K562 (cell line): Measurements from ENCODE around the gene CIAO2B. TPM values are rescaled to one million over a fixed set of nuclear protein-coding genes. Genes with fewer than 3 reads are reported as not detected.

Experiments
- ATAC-seq: fragments of 200-7000 bp; cut with Tn5 transposase; 3 replicates; pipeline ENCODE4 v1.9.1; 2020; ENCODE audit warnings: moderate library complexity
- BruUV-seq: library from RNA; stranded (reverse); fragments of 400-500 nt; replicated peaks from 2 replicates; lab custom pipeline; 2021; lab: Mats Ljungman, UMichigan
- CTCF ChIA-PET: fragments of 300-600 bp; formaldehyde crosslinking; extraction: SDS; loops from one replicate; lab custom pipeline; 2021; ENCODE audit warnings: low intra/inter-chr PET ratio; lab: Yijun Ruan, JAX
- POLR2A ChIA-PET: fragments of 300-600, 350-650 bp; sonication (Branson Sonifier 250); formaldehyde crosslinking; extraction: SDS; loops from one replicate; lab custom pipeline; 2021; ENCODE audit warnings: antibody characterized with exemption, inconsistent platforms; lab: Yijun Ruan, JAX
- DNase-seq, 4 experiments: peaks; one replicate each; pipeline versions ENCODE4 v3.0.0 to v3.0.0-alpha.2; 2011 to 2018; ENCODE audit warnings: low spot score in 3 of 4, mixed read lengths in 3 of 4; ENCODE audit errors: extremely low read depth in 1 of 4
- FAIRE-seq: peaks from 2 replicates; lab custom pipeline; 2011; peaks lifted over from hg19 to GRCh38; lab: Jason Lieb, UNC
- H2AFZ ChIP-seq: 2 replicates; pipeline ENCODE4 v1.6.0; 2011; ENCODE audit warnings: low read depth, low read length, control low read depth, inconsistent platforms
- H3K27ac ChIP-seq: fragments of 200-600 bp; 3 replicates; pipeline ENCODE4 v1.8.0; 2011; ENCODE audit warnings: low read depth, mild to moderate bottlenecking, control low read depth, inconsistent platforms, low read length, moderate library complexity, mixed read lengths; ENCODE audit errors: extremely low read depth
- H3K27me3 ChIP-seq, 2 experiments: fragments of 300-600 bp in 1 of 2; 2 replicates in 1 of 2; 3 replicates in 1 of 2; pipeline versions ENCODE4 v1.6.0 to v1.8.0; 2011; ENCODE audit warnings: inconsistent platforms in 2 of 2, low read length in 2 of 2, mild to moderate bottlenecking in 1 of 2, mixed read lengths in 1 of 2, moderate library complexity in 1 of 2; ENCODE audit not compliant: control insufficient read depth in 2 of 2, insufficient read depth in 2 of 2
- H3K36me3 ChIP-seq: fragments of 300-600 bp; 3 replicates; pipeline ENCODE4 v1.8.0; 2011; ENCODE audit warnings: mild to moderate bottlenecking, low read length, inconsistent platforms; ENCODE audit not compliant: control insufficient read depth, insufficient read depth
- H3K4me1 ChIP-seq, 2 experiments: fragments of 200-600 bp in 1 of 2; replicated peaks in 1 of 2; 2 replicates in 1 of 2; 3 replicates in 1 of 2; pipeline versions ENCODE4 v1.5.1 to v1.8.0; 2011; ENCODE audit warnings: inconsistent platforms in 2 of 2, low read length in 2 of 2, mild to moderate bottlenecking in 1 of 2, mixed read lengths in 1 of 2, moderate library complexity in 1 of 2; ENCODE audit not compliant: control insufficient read depth in 2 of 2, insufficient read depth in 2 of 2
- H3K4me2 ChIP-seq: 2 replicates; pipeline ENCODE4 v1.6.1; 2011; ENCODE audit warnings: low read length, control low read depth, inconsistent platforms, mixed read lengths; ENCODE audit not compliant: insufficient read depth
- H3K4me3 ChIP-seq: fragments of 200-600 bp; sonication (generic), shearing (Covaris generic); 2 replicates; pipeline ENCODE4 v1.5.1; 2016; ENCODE audit warnings: control low read depth, inconsistent platforms
- H3K79me2 ChIP-seq: fragments of 200-600 bp; 3 replicates; pipeline ENCODE4 v1.8.0; 2011; ENCODE audit warnings: low read length, inconsistent platforms; ENCODE audit not compliant: control insufficient read depth, insufficient read depth
- H3K9ac ChIP-seq, 2 experiments: 2 replicates each; pipeline versions ENCODE4 v1.6.0 to v1.6.1; 2011; ENCODE audit warnings: low read depth in 2 of 2, low read length in 2 of 2, control low read depth in 1 of 2, inconsistent platforms in 1 of 2, mild to moderate bottlenecking in 1 of 2, mixed read lengths in 1 of 2; ENCODE audit not compliant: insufficient read depth in 1 of 2
- H3K9me1 ChIP-seq: one replicate; pipeline ENCODE4 v1.6.0; 2011; ENCODE audit warnings: inconsistent platforms, mild to moderate bottlenecking, low read length, moderate library complexity; ENCODE audit not compliant: control insufficient read depth, insufficient read depth
- H3K9me3 ChIP-seq: replicated peaks from 2 replicates; pipeline ENCODE4 v1.5.1; 2011; ENCODE audit warnings: low read depth, low read length, inconsistent platforms; ENCODE audit not compliant: control insufficient read depth, insufficient read depth
- H4K20me1 ChIP-seq: replicated peaks from 2 replicates; pipeline ENCODE4 v1.6.1; 2011; ENCODE audit warnings: low read length, inconsistent platforms, mixed read lengths; ENCODE audit not compliant: control insufficient read depth, insufficient read depth
- CBFA2T2 ChIP-seq: fragments of 450-650 bp; conservative IDR thresholded peaks from 2 replicates; pipeline ENCODE4 v1.6.1; 2017; ENCODE audit warnings: mild to moderate bottlenecking
- CBFA2T3 ChIP-seq: fragments of 450-650 bp; IDR thresholded peaks from 2 replicates; pipeline ENCODE4 v1.6.1; 2017
- CEBPG ChIP-seq, 3 experiments: fragments of 200-800 bp in 1 of 3; sonication (Bioruptor generic) in 1 of 3; sonication (generic) in 1 of 3; formaldehyde crosslinking in 1 of 3; IDR thresholded peaks in 2 of 3; conservative IDR thresholded peaks in 1 of 3; 2 replicates each; pipeline versions ENCODE4 v1.6.1 to v1.8.0; 2016 to 2022; ENCODE audit warnings: missing compliant biosample characterization in 2 of 3, missing genetic modification characterization in 2 of 3, mild to moderate bottlenecking in 1 of 3, missing genetic modification reagents in 1 of 3
- EGR1 ChIP-seq: fragments of 450-650 bp; conservative IDR thresholded peaks from 2 replicates; pipeline ENCODE4 v1.6.1; 2017; ENCODE audit warnings: mild to moderate bottlenecking
- FOXP4 ChIP-seq: sonication (generic); formaldehyde crosslinking; IDR thresholded peaks from 2 replicates; pipeline ENCODE4 v1.8.0; 2022; ENCODE audit warnings: mild to moderate bottlenecking, missing genetic modification reagents, borderline replicate concordance
- KDM1A ChIP-seq, 2 experiments: fragments of 450-650 bp; IDR thresholded peaks; 2 replicates each; pipeline ENCODE4 v1.6.1; 2016; ENCODE audit warnings: mild to moderate bottlenecking in 2 of 2
- NFE2L1 ChIP-seq: fragments of 450-650 bp; IDR thresholded peaks from 2 replicates; pipeline ENCODE4 v1.6.1; 2016; ENCODE audit warnings: missing genetic modification characterization, low read depth, mild to moderate bottlenecking, missing compliant biosample characterization, moderate library complexity, borderline replicate concordance
- PML ChIP-seq: IDR thresholded peaks from 2 replicates; pipeline ENCODE4 v1.6.1; 2012; ENCODE audit warnings: low read length, inconsistent platforms
- POLR2A ChIP-seq: fragments of 450-650 bp; conservative IDR thresholded peaks from 2 replicates; pipeline ENCODE4 v1.6.1; 2016
- SUPT5H ChIP-seq: fragments of 450-650 bp; IDR thresholded peaks from 2 replicates; pipeline ENCODE4 v1.6.1; 2016
- TBP ChIP-seq: optimal IDR thresholded peaks from 2 replicates; pipeline ENCODE3; 2011; ENCODE audit warnings: low read depth, low read length, improper control_type of control experiment
- TSC22D4 ChIP-seq: fragments of 450-650 bp; IDR thresholded peaks from 2 replicates; pipeline ENCODE4 v1.6.1; 2016; ENCODE audit warnings: missing genetic modification characterization, missing biosample characterization, control low read depth
- ZNF143 ChIP-seq: sonication (generic); formaldehyde crosslinking; IDR thresholded peaks from 2 replicates; pipeline ENCODE4 v1.9.0; 2022; ENCODE audit warnings: mild to moderate bottlenecking, missing genetic modification reagents
- WGBS: fragments of 100-300 bp; shearing (Covaris generic); methylation state at CpG from one replicate; pipeline ENCODE4 v1.1.6; 2016; ENCODE audit warnings: low coverage, mixed read lengths; ENCODE audit not compliant: insufficient coverage; ENCODE audit errors: missing lambda C conversion rate; 5-methylcytosine and 5-hydroxymethylcytosine counted together
- in situ Hi-C: fragments of 300-500 bp; cut with MboI; formaldehyde crosslinking; loops from 4 replicates; pipeline ENCODE4 v1.15.0; 2018; ENCODE audit warnings: inconsistent platforms, mixed read lengths
- intact Hi-C: fragments of 100-400 bp; cut with micrococcal nuclease; formaldehyde crosslinking; loops from 2 replicates; pipeline ENCODE4 v1.14.2; 2022
- polyA plus RNA-seq, 8 experiments: library from polyadenylated mRNA; depleted of rRNA in 4 of 8; stranded (reverse) in 5 of 8; unstranded in 3 of 8; fragments of >200 nt; fragmentation: Nextera tagmentation in 2 of 8; fragmentation: Illumina TruSeq in 1 of 8; extraction: Ambion mirVana in 2 of 8; extraction: Trizol in 1 of 8; gene quantifications; 2 replicates each; pipeline versions ENCODE4 v1.2.1 to v1.2.3, GENCODE V29; 2011 to 2014; ENCODE audit warnings: inconsistent platforms in 1 of 8, missing spikeins in 1 of 8
- total RNA-seq, 7 experiments: library from RNA; depleted of rRNA in 6 of 7; stranded (reverse); fragments of >200 nt in 6 of 7; fragmentation: Illumina TruSeq in 2 of 7; extraction: Trizol in 2 of 7; gene quantifications; 2 replicates each; pipeline versions ENCODE4 v1.2.1 to v1.2.3, GENCODE V29; 2011 to 2021; ENCODE audit warnings: low replicate concordance in 1 of 7
- TF ChIP-seq, protein P1 (sequence below): IDR thresholded peaks from 2 replicates; pipeline ENCODE4 v1.6.1; 2011; ENCODE audit not compliant: insufficient read length; ENCODE audit errors: extremely low read depth

The CIAO2B gene
- total and polyA plus RNA-seq, 9 of the 15 experiments (the other 6 are each of a cell fraction or from before 2014, with no cell fraction given): 86.8 to 182 (median 113) TPM

DNA sequence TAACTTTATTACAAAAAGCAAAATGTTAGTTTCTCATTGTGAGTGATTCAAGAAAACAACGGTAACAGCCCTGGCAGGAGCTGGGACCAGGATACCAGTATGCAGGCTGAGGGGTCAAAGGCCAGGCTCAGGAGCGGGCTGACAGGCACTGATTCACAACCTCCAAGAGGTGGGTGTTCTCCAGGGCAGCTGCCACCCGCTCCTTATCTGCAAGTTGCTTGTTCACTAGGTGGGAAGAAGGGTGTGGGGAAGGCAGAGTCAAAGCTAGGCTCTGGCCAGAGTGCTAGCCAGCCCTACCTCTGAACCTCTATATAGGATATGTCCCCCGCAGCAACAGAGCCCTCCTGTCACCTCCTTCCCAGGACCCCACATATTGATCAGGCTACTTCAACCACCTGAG lies 2.1 kb downstream of the CIAO2B start:
- H3K9me1 ChIP-seq: peaks cover 4% of the 10 kb centered on the region
- no peaks in the 10 kb centered on the region for H3K9me3 ChIP-seq
- BruUV-seq: no TSS peak
- H3K4me3 ChIP-seq: no peak overlapping the region
- peaks cover 28% of the 10 kb centered on the region; the same call in 2 of the 3 replicates for H3K36me3 ChIP-seq
- no peak overlapping the region for H3K4me2 ChIP-seq
- peak in 1 of 4 experiments; percentile 45 for DNase-seq
- ChIA-PET CTCF (no interaction called here), POLR2A (interaction anchor here (0.5 to 2.8 kb wide), 5 partner anchors 11 to 38 kb away, joined by 3 to 11 read pairs (median 4); no protein-coding TSS in a partner anchor)
- H4K20me1 ChIP-seq: peaks cover 5% of the 10 kb centered on the region; the same call in 1 of the 2 replicates
- 0 out of 4 replicates have a peak overlapping the region, but pooled peaks of 1 of the 2 experiments have one; percentile 54 for H3K9ac ChIP-seq
- H2AFZ ChIP-seq: no peak overlapping the region
- FAIRE-seq: peak; percentile 15
- H3K4me1 ChIP-seq: peaks cover 21 to 48% of the 10 kb centered on the region in 2 experiments
- no peak overlapping the region for H3K27ac ChIP-seq
- intact Hi-C loops (no loop called here), in situ Hi-C loops (loop anchor here (5.0 kb wide), 1 partner anchor 35 kb away; no protein-coding TSS in a partner anchor)
- no peak for ATAC-seq
- 45% methylated on average over 4 of the region's 4 CpGs for WGBS
- H3K79me2 ChIP-seq: peaks cover 46% of the 10 kb centered on the region
- no peaks in the 10 kb centered on the region for H3K27me3 ChIP-seq
- peak; percentile 68 for TF ChIP-seq CBFA2T3
- TF ChIP-seq EGR1: peak; percentile 60
- TF ChIP-seq NFE2L1 (tag): no peak
- peak; percentile 42 to 46; a peak in 1 of 4 replicates for TF ChIP-seq KDM1A (IDR thresholded peaks at IDR 0.05)
- TF ChIP-seq CBFA2T2: peak; percentile 42

- in situ Hi-C loops: loop anchor here (5.0 kb wide), 1 partner anchor 34 kb away; no protein-coding TSS in a partner anchor
- Histone ChIP-seq H3K9me3 (no peaks in the 10 kb centered on the region), H3K4me3 (no peak overlapping the region), H3K27me3 (no peaks in the 10 kb centered on the region), H3K9me1 (peaks cover 4% of the 10 kb centered on the region), H3K4me2 (no peak overlapping the region), H3K27ac (no peak overlapping the region), H3K36me3 (peaks cover 24% of the 10 kb centered on the region; the same call in 2 of the 3 replicates), H4K20me1 (peaks cover 5% of the 10 kb centered on the region; the same call in 1 of the 2 replicates), H3K9ac (no peak overlapping the region), H2AFZ (no peak overlapping the region), H3K79me2 (peaks cover 42% of the 10 kb centered on the region), H3K4me1 (peaks cover 21 to 46% of the 10 kb centered on the region in 2 experiments)
- BruUV-seq: no TSS peak
- ChIA-PET CTCF (no interaction called here), POLR2A (interaction anchor here (0.5 to 2.8 kb wide), 6 partner anchors 10 to 39 kb away, joined by 3 to 11 read pairs (median 6); partner anchors contain the start of gene CDH16)
- DNase-seq: no peak
- intact Hi-C loops: no loop called here
- FAIRE-seq: no peak
- 82% methylated on average over 2 of the region's 2 CpGs for WGBS
- no peak for ATAC-seq
- TF ChIP-seq POLR2A (peak; percentile 54; the same call in 1 of the 2 replicates), TBP (peak; percentile 92), CEBPG (CRISPR knock-in tag; IDR thresholded peaks at IDR 0.05) (no peak), CEBPG (tag; conservative IDR thresholded peaks at IDR 0.05 in 1 of 2, IDR thresholded peaks at IDR 0.05 in 1 of 2) (peak in 1 of 2 experiments; percentile 33; a peak in 1 of 4 replicates), FOXP4 (CRISPR knock-in tag) (no peak), TSC22D4 (tag) (no peak), SUPT5H (peak; percentile 27; the same call in 1 of the 2 replicates), PML (peak; percentile 30; the same call in 1 of the 2 replicates), ZNF143 (CRISPR knock-in tag) (peak; percentile 40; the same call in 1 of the 2 replicates)
- TF ChIP-seq, protein P1, sequence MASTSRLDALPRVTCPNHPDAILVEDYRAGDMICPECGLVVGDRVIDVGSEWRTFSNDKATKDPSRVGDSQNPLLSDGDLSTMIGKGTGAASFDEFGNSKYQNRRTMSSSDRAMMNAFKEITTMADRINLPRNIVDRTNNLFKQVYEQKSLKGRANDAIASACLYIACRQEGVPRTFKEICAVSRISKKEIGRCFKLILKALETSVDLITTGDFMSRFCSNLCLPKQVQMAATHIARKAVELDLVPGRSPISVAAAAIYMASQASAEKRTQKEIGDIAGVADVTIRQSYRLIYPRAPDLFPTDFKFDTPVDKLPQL: peak; percentile 12
Observed at GRCh38 chr16:66931665-66932064, 2.5 kb downstream of the CIAO2B start.
